ENCODE results near the gene PBRM1. TPM values are rescaled to one million over a fixed set of nuclear protein-coding genes. Genes with fewer than 3 reads are reported as not detected.

PBRM1 gene
- total and polyA plus RNA-seq, 2 of the 8 experiments (the other 6 are each of a cell fraction or from before 2014, with no cell fraction given): 19.3 to 65.8 TPM

GRCh38 chr3:52524752-52525679 lies 160.7 kb downstream of the PBRM1 start:
- Histone ChIP-seq H3K14ac (ENCODE audit: insufficient read length) (no peak overlapping the region), H3K56ac (replicated peaks; ENCODE audit: insufficient read length, low read depth, low read length) (no peak overlapping the region), H4K5ac (ENCODE audit: insufficient read length, low read depth, low read length) (no peak overlapping the region), H2BK15ac (ENCODE audit: low read length) (no peak overlapping the region), H4K8ac (ENCODE audit: extremely low read depth, insufficient read depth, low read length) (no peak overlapping the region), H3K36me3 (ENCODE audit: control insufficient read depth in 2 of 4, insufficient read depth in 4 of 4, low read length in 3 of 4) (peaks cover 27 to 65% (median 42%) of the 10 kb centered on the region in 4 experiments), H3K79me1 (ENCODE audit: low read depth, low read length) (peaks cover 13% of the 10 kb centered on the region), H2BK5ac (ENCODE audit: low read depth, low read length) (no peak overlapping the region), H3K23ac (ENCODE audit: insufficient read length) (no peak overlapping the region), H3K79me2 (ENCODE audit: control insufficient read depth in 1 of 2, insufficient read depth in 2 of 2, low read length in 2 of 2) (peaks cover 0 to 5% of the 10 kb centered on the region in 2 experiments; a peak in 1 of 4 replicates), H4K91ac (replicated peaks; ENCODE audit: insufficient read length, low read length) (no peak overlapping the region), H3K27me3 (replicated peaks in 1 of 4; ENCODE audit: control insufficient read depth in 3 of 4, extremely low read depth in 1 of 4, insufficient read depth in 3 of 4, low read length in 3 of 4) (no peaks in the 10 kb centered on the region), H4K20me1 (replicated peaks in 1 of 2; ENCODE audit: control insufficient read depth in 1 of 2, insufficient read depth in 2 of 2, low read length in 2 of 2) (peaks cover 7 to 36% of the 10 kb centered on the region in 2 experiments), H3K9ac (replicated peaks in 1 of 4; ENCODE audit: extremely low read depth in 1 of 4, low read depth in 3 of 4, low read length in 3 of 4) (no peak overlapping the region), H3K9me3 (ENCODE audit: insufficient read depth in 2 of 2, low read depth in 1 of 2, low read length in 1 of 2) (no peaks in the 10 kb centered on the region), H2BK20ac (ENCODE audit: low read length) (no peak overlapping the region), H3K27ac (ENCODE audit: low read depth, low read length) (no peak overlapping the region), H3K18ac (ENCODE audit: extremely low read depth, low read length) (no peak overlapping the region), H2BK12ac (ENCODE audit: low read depth, low read length) (no peak overlapping the region), H3K4me3 (ENCODE audit: extremely low read depth in 1 of 4, insufficient read depth in 2 of 4, low read depth in 3 of 4, low read length in 4 of 4) (no peak overlapping the region), H3K4me1 (replicated peaks in 1 of 4; ENCODE audit: control insufficient read depth in 3 of 4, insufficient read depth in 4 of 4, low read length in 3 of 4) (no peaks in the 10 kb centered on the region), H3K4ac (replicated peaks; ENCODE audit: insufficient read length, low read depth, low read length) (no peak overlapping the region), H3K4me2 (ENCODE audit: insufficient read depth in 1 of 2, low read depth in 2 of 2, low read length in 2 of 2) (no peak overlapping the region), H2AK5ac (ENCODE audit: low read depth, low read length) (no peak overlapping the region), H2BK120ac (replicated peaks; ENCODE audit: low read depth, low read length) (no peak overlapping the region), H3K23me2 (ENCODE audit: low read depth, low read length) (no peaks in the 10 kb centered on the region), H2AFZ (ENCODE audit: low read length) (no peak overlapping the region)
- WGBS, 2 experiments (ENCODE audit: extremely low coverage in 1 of 2, insufficient coverage in 1 of 2, insufficient read length in 1 of 2, insufficient replicate concordance in 2 of 2, low coverage in 1 of 2, low lambda C conversion rate in 2 of 2, missing lambda C conversion rate in 1 of 2): 95% methylated on average over 33 of the region's 34 CpGs; no CpG with 5 or more reads in 1 of the 2 experiments
- no peak for DNase-seq (ENCODE audit: low read depth in 1 of 2, low spot score in 2 of 2)
- TF ChIP-seq POLR2AphosphoS5 (IDR thresholded peaks at IDR 0.05; ENCODE audit: low read depth, low read length): no peak
- TF ChIP-seq SIX5 (IDR thresholded peaks at IDR 0.05; ENCODE audit: low read depth, low read length): no peak
- TF ChIP-seq CTBP2 (IDR thresholded peaks at IDR 0.05; ENCODE audit: borderline replicate concordance, insufficient read depth, insufficient read length, low read length): no peak
- ChIA-PET CTCF (ENCODE audit: partially characterized antibody) (no interaction called here), POLR2A (ENCODE audit: partially characterized antibody) (interaction anchor here (0.8 to 3.5 kb wide), 6 partner anchors 8 to 57 kb away, joined by 3 to 16 read pairs (median 10); partner anchors contain the start of gene UQCC5)
- no peak for FAIRE-seq

Data from H1 (cell line).